ENCODE results near the gene CYB5B. TPM values are rescaled to one million over a fixed set of nuclear protein-coding genes. Genes with fewer than 3 reads are reported as not detected.

Gene CYB5B
- total RNA-seq, 1 experiment from 2014 or later = 112 TPM

DNA sequence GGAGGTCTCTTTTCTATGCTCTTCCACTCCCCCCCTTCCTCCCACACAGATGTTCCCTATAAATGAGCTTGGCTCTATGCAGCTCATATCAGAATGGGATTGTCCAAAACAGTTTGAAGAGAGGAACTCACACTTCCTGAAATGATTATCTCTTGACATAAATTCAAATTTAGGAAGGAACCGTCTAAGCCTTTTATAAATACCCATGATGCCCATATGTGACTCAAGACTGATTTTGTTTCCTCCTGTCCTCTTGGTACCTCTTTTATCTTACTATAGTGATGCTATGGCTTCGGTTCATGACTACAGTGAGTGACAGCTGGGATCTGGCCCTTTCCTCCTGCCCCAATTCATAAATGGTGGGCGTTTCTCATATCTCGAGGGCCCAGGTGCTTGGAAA is 22.0 kb upstream of the CYB5B start:
- intact Hi-C loops (cut with micrococcal nuclease) = no loop called here
- ChIA-PET CTCF (interaction anchor here (0.6 kb wide), 2 partner anchors 46 to 59 kb away, joined by 3 read pairs; no protein-coding TSS in a partner anchor), POLR2A (no interaction called here)
- no TSS peak for BruUV-seq (replicated peaks)
- Mint-ChIP-seq H3K36me3 (ENCODE audit: insufficient read depth, unreplicated experiment) (no peaks in the 10 kb centered on the region), H3K27ac (ENCODE audit: low read depth, unreplicated experiment) (no peak overlapping the region), H3K27me3 (ENCODE audit: insufficient read depth, unreplicated experiment) (no peaks in the 10 kb centered on the region), H3K4me3 (ENCODE audit: unreplicated experiment) (no peak overlapping the region), H3K4me1 (ENCODE audit: insufficient read depth, unreplicated experiment) (peaks cover 23% of the 10 kb centered on the region), H3K9me3 (ENCODE audit: unreplicated experiment) (no peaks in the 10 kb centered on the region)
- no peak for DNase-seq (ENCODE audit: unreplicated experiment)
- TF ChIP-seq, protein P1, sequence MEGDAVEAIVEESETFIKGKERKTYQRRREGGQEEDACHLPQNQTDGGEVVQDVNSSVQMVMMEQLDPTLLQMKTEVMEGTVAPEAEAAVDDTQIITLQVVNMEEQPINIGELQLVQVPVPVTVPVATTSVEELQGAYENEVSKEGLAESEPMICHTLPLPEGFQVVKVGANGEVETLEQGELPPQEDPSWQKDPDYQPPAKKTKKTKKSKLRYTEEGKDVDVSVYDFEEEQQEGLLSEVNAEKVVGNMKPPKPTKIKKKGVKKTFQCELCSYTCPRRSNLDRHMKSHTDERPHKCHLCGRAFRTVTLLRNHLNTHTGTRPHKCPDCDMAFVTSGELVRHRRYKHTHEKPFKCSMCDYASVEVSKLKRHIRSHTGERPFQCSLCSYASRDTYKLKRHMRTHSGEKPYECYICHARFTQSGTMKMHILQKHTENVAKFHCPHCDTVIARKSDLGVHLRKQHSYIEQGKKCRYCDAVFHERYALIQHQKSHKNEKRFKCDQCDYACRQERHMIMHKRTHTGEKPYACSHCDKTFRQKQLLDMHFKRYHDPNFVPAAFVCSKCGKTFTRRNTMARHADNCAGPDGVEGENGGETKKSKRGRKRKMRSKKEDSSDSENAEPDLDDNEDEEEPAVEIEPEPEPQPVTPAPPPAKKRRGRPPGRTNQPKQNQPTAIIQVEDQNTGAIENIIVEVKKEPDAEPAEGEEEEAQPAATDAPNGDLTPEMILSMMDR (IDR thresholded peaks at IDR 0.05; ENCODE audit: unreplicated experiment) = no peak

- Mint-ChIP-seq H3K4me3 (ENCODE audit: unreplicated experiment) (no peak overlapping the region), H3K27ac (ENCODE audit: low read depth, unreplicated experiment) (no peak overlapping the region), H3K27me3 (ENCODE audit: insufficient read depth, unreplicated experiment) (no peaks in the 10 kb centered on the region), H3K9me3 (ENCODE audit: unreplicated experiment) (no peaks in the 10 kb centered on the region), H3K4me1 (ENCODE audit: insufficient read depth, unreplicated experiment) (peaks cover 21% of the 10 kb centered on the region), H3K36me3 (ENCODE audit: insufficient read depth, unreplicated experiment) (no peaks in the 10 kb centered on the region)
- BruUV-seq (replicated peaks) = no TSS peak
- intact Hi-C loops (cut with micrococcal nuclease) = no loop called here
- ChIA-PET CTCF (interaction anchor here (0.5 to 1.8 kb wide), 6 partner anchors 8 to 226 kb away, joined by 3 to 6 read pairs (median 4); no protein-coding TSS in a partner anchor), POLR2A (interaction anchor here (0.8 to 3.2 kb wide), 13 partner anchors 8 to 322 kb away, joined by 3 to 13 read pairs (median 4); partner anchors contain the start of genes CYB5B, NQO1 and TERF2)
- TF ChIP-seq, protein P1 (IDR thresholded peaks at IDR 0.05; ENCODE audit: unreplicated experiment) = no peak
- DNase-seq (ENCODE audit: unreplicated experiment) = peak; percentile 24
Observed at GRCh38 chr16:69404275-69404805, 20.1 kb upstream of the CYB5B start.

GRCh38 chr16:69405326-69405725 is 19.1 kb upstream of the CYB5B start:
- POLR2A ChIA-PET = interaction anchor here (0.6 to 3.2 kb wide), 9 partner anchors 9 to 300 kb away, joined by 3 to 13 read pairs (median 6); partner anchors contain the start of genes CYB5B and TERF2
- TF ChIP-seq, protein P1 (IDR thresholded peaks at IDR 0.05; ENCODE audit: unreplicated experiment) = no peak
- Mint-ChIP-seq H3K4me1 (ENCODE audit: insufficient read depth, unreplicated experiment) (peaks cover 27% of the 10 kb centered on the region), H3K27me3 (ENCODE audit: insufficient read depth, unreplicated experiment) (no peaks in the 10 kb centered on the region), H3K9me3 (ENCODE audit: unreplicated experiment) (no peaks in the 10 kb centered on the region), H3K4me3 (ENCODE audit: unreplicated experiment) (no peak overlapping the region), H3K36me3 (ENCODE audit: insufficient read depth, unreplicated experiment) (no peaks in the 10 kb centered on the region), H3K27ac (ENCODE audit: low read depth, unreplicated experiment) (no peak overlapping the region)
- no peak for DNase-seq (ENCODE audit: unreplicated experiment)
- intact Hi-C loops (cut with micrococcal nuclease) = no loop called here
- no TSS peak for BruUV-seq (replicated peaks)
- CTCF ChIA-PET = interaction anchor here (0.6 to 1.8 kb wide), 4 partner anchors 9 to 32 kb away, joined by 3 to 6 read pairs (median 5); no protein-coding TSS in a partner anchor

- TF ChIP-seq, protein P1 (IDR thresholded peaks at IDR 0.05; ENCODE audit: unreplicated experiment) = no peak
- Mint-ChIP-seq H3K4me1 (ENCODE audit: insufficient read depth, unreplicated experiment) (peaks cover 31% of the 10 kb centered on the region), H3K4me3 (ENCODE audit: unreplicated experiment) (no peak overlapping the region), H3K36me3 (ENCODE audit: insufficient read depth, unreplicated experiment) (no peaks in the 10 kb centered on the region), H3K27me3 (ENCODE audit: insufficient read depth, unreplicated experiment) (no peaks in the 10 kb centered on the region), H3K9me3 (ENCODE audit: unreplicated experiment) (no peaks in the 10 kb centered on the region), H3K27ac (ENCODE audit: low read depth, unreplicated experiment) (no peak overlapping the region)
- no peak for DNase-seq (ENCODE audit: unreplicated experiment)
- BruUV-seq (replicated peaks) = no TSS peak
- CTCF ChIA-PET = interaction anchor here (0.6 to 1.8 kb wide), 5 partner anchors 9 to 32 kb away, joined by 3 to 6 read pairs (median 5); no protein-coding TSS in a partner anchor
- POLR2A ChIA-PET = interaction anchor here (0.6 to 3.2 kb wide), 8 partner anchors 10 to 299 kb away, joined by 3 to 13 read pairs (median 6); partner anchors contain the start of genes CYB5B and TERF2
- intact Hi-C loops (cut with micrococcal nuclease) = no loop called here
Observed at GRCh38 chr16:69405757-69406156, 18.7 kb upstream of the CYB5B start.

All from MCF 10A (cell line).